HFFc6 (cell line): ENCODE data around the gene CHKB. TPM values are rescaled to one million over a fixed set of nuclear protein-coding genes. Genes with fewer than 3 reads are reported as not detected.
A peak's percentile ranks its signal among the peaks of the same experiment; 100 is the strongest.

Experiments
- DNase-seq: peaks from one replicate; pipeline ENCODE4 v3.0.0-alpha.2; 2018
- H3K27ac Mint-ChIP-seq: 2 replicates; pipeline ENCODE4 v1.8.0; 2020; ENCODE audit warnings: mild to moderate bottlenecking, mixed read lengths
- H3K27me3 Mint-ChIP-seq: 2 replicates; pipeline ENCODE4 v1.8.0; 2021; ENCODE audit warnings: mild to moderate bottlenecking, moderate library complexity, mixed read lengths; ENCODE audit not compliant: insufficient read depth
- H3K36me3 Mint-ChIP-seq: 2 replicates; pipeline ENCODE4 v1.8.0; 2021; ENCODE audit warnings: low read depth, mixed read lengths
- H3K4me1 Mint-ChIP-seq: 2 replicates; pipeline ENCODE4 v1.8.0; 2020; ENCODE audit warnings: low read depth, mixed read lengths
- H3K4me3 Mint-ChIP-seq: 2 replicates; pipeline ENCODE4 v1.8.0; 2020; ENCODE audit warnings: mild to moderate bottlenecking, moderate library complexity, mixed read lengths
- H3K9me3 Mint-ChIP-seq: 2 replicates; pipeline ENCODE4 v1.8.0; 2020; ENCODE audit warnings: mild to moderate bottlenecking, mixed read lengths
- total RNA-seq, 6 experiments: library from RNA; stranded (reverse); fragmentation: NEBNext Ultra II Directional; extraction: Animal tissue kit (Norgen Biotek cat#: 25700); gene quantifications; 2 replicates in 1 of 6; 3 replicates in 5 of 6; pipeline ENCODE4 v1.2.3, GENCODE V29; 2021
- TF ChIP-seq, protein P1 (sequence below): fragments of 200-600 bp; sonication (generic); IDR thresholded peaks from 2 replicates; pipeline ENCODE4 v1.5.0; 2021; ENCODE audit warnings: antibody characterized with exemption, mild to moderate bottlenecking

Gene CHKB
- total RNA-seq, 6 experiments from 2014 or later: 21.1 to 26.2 (median 25.2) TPM

DNA sequence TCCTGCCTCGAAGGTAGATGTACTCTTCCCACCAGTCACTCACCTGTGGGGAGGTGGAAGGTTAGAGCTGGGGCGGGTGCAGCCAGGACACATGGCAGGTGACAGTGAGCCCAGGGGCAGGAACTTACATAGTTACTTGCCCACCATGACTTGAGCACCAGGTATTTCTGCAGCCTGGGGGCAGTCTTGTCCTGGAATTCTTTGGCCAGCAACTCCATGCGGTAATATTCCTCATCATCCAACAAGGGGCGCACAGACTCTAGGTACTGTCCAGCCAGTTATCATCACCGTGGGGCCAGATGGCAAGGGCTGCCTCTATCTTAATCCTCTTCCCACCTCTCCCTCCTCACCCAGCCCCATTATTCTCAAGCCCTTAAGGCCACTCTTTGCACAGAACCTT is 6.6 kb downstream of the CHKB start:
- H3K4me3 Mint-ChIP-seq: no peak overlapping the region
- no peaks in the 10 kb centered on the region for H3K36me3 Mint-ChIP-seq
- H3K27ac Mint-ChIP-seq: no peak overlapping the region
- no peaks in the 10 kb centered on the region for H3K9me3 Mint-ChIP-seq
- H3K27me3 Mint-ChIP-seq: peaks cover 17% of the 10 kb centered on the region
- TF ChIP-seq, protein P1, sequence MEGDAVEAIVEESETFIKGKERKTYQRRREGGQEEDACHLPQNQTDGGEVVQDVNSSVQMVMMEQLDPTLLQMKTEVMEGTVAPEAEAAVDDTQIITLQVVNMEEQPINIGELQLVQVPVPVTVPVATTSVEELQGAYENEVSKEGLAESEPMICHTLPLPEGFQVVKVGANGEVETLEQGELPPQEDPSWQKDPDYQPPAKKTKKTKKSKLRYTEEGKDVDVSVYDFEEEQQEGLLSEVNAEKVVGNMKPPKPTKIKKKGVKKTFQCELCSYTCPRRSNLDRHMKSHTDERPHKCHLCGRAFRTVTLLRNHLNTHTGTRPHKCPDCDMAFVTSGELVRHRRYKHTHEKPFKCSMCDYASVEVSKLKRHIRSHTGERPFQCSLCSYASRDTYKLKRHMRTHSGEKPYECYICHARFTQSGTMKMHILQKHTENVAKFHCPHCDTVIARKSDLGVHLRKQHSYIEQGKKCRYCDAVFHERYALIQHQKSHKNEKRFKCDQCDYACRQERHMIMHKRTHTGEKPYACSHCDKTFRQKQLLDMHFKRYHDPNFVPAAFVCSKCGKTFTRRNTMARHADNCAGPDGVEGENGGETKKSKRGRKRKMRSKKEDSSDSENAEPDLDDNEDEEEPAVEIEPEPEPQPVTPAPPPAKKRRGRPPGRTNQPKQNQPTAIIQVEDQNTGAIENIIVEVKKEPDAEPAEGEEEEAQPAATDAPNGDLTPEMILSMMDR: peak; percentile 68
- DNase-seq: peak; percentile 42
- H3K4me1 Mint-ChIP-seq: peaks cover 8% of the 10 kb centered on the region; the same call in 1 of the 2 replicates

DNA sequence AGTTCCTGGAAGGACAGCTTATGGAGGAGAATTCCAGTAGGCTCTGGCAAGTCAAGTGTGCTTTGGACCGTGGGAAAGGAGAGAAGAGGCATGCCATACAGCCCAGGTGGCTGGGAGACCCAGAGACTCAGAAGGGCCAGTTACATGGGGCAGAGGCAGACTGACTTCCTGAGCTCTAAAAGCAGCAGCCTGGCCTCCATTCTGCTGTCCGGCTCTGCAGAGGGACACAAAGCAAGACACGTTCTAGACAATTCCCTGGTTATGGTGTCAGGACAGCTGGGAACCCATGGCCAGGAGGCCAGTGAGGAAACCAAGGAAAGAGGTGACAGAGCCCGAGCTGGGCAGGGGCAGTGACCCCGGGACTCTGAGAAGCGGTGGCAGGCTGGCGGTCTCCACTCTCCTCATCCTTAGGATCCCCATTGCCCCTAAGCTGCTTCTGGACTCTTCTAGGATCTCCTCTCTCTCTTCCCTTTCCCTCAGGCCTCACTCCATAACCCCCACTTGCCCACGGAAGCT is 7.2 kb downstream of the CHKB start:
- no peak overlapping the region for H3K4me3 Mint-ChIP-seq
- TF ChIP-seq, protein P1: no peak
- peaks cover 17% of the 10 kb centered on the region for H3K27me3 Mint-ChIP-seq
- no peak for DNase-seq
- H3K27ac Mint-ChIP-seq: no peak overlapping the region
- no peaks in the 10 kb centered on the region for H3K9me3 Mint-ChIP-seq
- H3K36me3 Mint-ChIP-seq: no peaks in the 10 kb centered on the region
- H3K4me1 Mint-ChIP-seq: peaks cover 8% of the 10 kb centered on the region; the same call in 1 of the 2 replicates

DNA sequence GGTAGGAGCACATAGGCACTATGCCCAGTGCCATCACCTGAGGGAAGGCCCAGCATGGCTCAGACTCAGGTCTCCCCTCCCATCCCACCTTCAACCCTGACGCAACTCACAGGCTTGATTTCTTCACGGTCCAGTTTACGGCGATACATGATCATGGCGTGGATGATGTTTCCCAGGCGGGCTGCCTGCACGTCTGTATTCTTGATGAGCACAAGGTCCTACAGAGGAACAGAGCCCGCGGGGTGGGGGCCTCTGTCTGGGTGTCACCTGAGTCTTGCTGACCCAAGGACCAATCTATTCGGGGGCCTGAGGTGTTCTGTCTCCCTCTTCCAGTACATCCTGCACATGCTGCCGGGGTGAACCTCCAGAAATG is 8.3 kb downstream of the CHKB start:
- Mint-ChIP-seq H3K36me3 (no peaks in the 10 kb centered on the region), H3K4me3 (no peak overlapping the region), H3K27me3 (peaks cover 19% of the 10 kb centered on the region), H3K4me1 (peaks cover 8% of the 10 kb centered on the region; the same call in 1 of the 2 replicates), H3K9me3 (no peaks in the 10 kb centered on the region), H3K27ac (no peak overlapping the region)
- TF ChIP-seq, protein P1: no peak
- DNase-seq: no peak

DNA sequence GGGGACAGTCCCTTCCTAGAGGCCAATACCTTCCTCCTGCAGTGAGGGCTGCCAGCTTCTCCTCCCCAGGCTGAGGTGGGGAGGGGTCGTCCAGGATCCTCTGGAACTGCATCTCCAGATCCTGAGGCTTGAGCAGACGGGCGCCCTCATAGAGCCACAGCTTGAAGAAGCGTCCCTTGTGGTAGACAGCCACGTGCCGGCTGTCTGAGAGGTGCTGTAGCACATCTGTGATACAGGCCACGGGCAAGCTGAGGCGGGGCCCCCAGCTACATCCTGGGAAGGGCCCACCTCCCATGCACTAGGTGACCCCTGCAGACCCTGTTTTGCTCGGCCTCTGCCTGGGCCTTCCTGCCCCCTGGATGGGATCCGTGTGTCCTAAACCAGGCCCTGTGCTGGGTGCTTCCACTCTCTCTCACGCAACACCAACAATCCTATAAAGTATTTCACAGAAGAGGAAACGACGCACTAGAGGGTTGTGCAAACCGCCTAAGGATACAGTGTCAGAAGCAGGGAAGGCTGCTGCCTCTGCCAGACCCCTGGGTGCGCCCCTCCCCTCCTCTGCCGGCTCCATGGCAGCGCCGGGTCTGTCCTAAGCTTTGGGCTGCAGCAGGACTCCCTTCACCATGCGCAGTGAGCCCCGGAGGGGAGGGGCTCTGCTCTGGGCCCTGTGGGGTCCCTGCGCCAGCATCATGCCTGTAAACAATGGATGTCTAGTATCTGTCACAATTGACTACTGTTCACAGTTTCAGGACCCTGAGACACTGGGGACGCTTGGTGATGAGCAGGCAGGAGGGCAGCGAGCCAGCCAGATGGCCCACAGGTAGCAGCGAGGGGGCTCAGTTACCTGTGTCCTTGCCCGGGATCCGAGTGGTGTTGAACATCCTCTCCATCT is 8.9 kb downstream of the CHKB start:
- Mint-ChIP-seq H3K4me1 (peaks cover 4% of the 10 kb centered on the region; the same call in 1 of the 2 replicates), H3K36me3 (no peaks in the 10 kb centered on the region), H3K27ac (no peak overlapping the region), H3K4me3 (no peak overlapping the region), H3K27me3 (peaks cover 19% of the 10 kb centered on the region), H3K9me3 (no peaks in the 10 kb centered on the region)
- TF ChIP-seq, protein P1: no peak
- no peak for DNase-seq

DNA sequence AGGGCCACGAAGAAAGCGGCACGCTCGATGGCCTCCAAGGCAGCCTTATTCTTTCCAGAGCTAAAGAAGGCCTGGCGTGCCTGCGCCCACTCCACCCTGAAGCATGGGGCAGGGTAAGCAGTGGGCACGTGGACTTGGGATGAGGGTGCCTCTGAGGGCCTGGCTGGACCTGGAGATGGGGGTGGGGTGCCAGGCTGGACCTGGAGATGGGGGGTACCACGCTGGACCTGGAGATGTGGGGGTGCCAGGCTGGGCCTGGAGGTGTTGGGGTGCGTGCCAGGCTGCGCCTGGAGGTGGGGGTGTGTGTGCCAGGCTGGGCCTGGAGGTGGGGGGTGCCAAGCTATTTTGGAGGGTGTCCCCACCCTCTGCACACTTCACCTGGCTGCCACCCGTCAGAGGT is 9.7 kb downstream of the CHKB start:
- Mint-ChIP-seq H3K4me1 (no peaks in the 10 kb centered on the region), H3K9me3 (no peaks in the 10 kb centered on the region), H3K27ac (no peak overlapping the region), H3K36me3 (no peaks in the 10 kb centered on the region), H3K4me3 (no peak overlapping the region), H3K27me3 (peaks cover 15% of the 10 kb centered on the region)
- no peak for DNase-seq
- TF ChIP-seq, protein P1: no peak
